ENCODE data around the gene VWA7.
"Not testable (repeated sequence)": the region's sequence is repeated elsewhere in the genome, so short reads cannot be mapped to it uniquely, and the experiment has no call there.

The VWA7 gene

GRCh38 chr6:31819871-31820299 is 42.8 kb upstream of the VWA7 start:
- DNase-seq (ENCODE audit: low spot score) = no peak
- Histone ChIP-seq H3K4me3 (no peak overlapping the region), H3K27ac (peak overlapping the region in 1 of 2 donors; percentile 92)
- no peak for TF ChIP-seq CTCF (IDR thresholded peaks at IDR 0.05)

GRCh38 chr6:31817929-31818511 is 40.9 kb upstream of the VWA7 start:
- Histone ChIP-seq H3K27ac (peak overlapping the region; percentile 69 to 92), H3K4me3 (peak overlapping the region; percentile 68)
- DNase-seq (ENCODE audit: low spot score) = not testable (repeated sequence)

- Histone ChIP-seq H3K4me3 (peak overlapping the region; percentile 68), H3K27ac (peak overlapping the region; percentile 69 to 92)
- not testable (repeated sequence) for DNase-seq (ENCODE audit: low spot score)
These were observed 40.2 kb upstream of the VWA7 start for GRCh38 chr6:31817133-31817928.

- no peak for TF ChIP-seq CTCF (IDR thresholded peaks at IDR 0.05)
- peak; percentile 98 for DNase-seq (ENCODE audit: low spot score)
- peak within 1 kb of the TSS; percentile 71 for H3K4me3 ChIP-seq
- peak within 1 kb of the TSS; percentile 97 to 100 for H3K27ac ChIP-seq
These were observed 38.1 kb upstream of the VWA7 start, which contains the start of the genes HSPA1A and HSPA1L for GRCh38 chr6:31815025-31815838. Gene HSPA1A, plus strand, starts transcription at chr6:31815543. Its CDS starts 214 bp downstream, at chr6:31815757. Gene HSPA1L, minus strand, starts transcription at chr6:31815283. Its CDS starts 3,311 bp downstream, at chr6:31811972.

- peak; percentile 98 for DNase-seq (ENCODE audit: low spot score)
- Histone ChIP-seq H3K4me3 (peak overlapping the region; percentile 71), H3K27ac (peak overlapping the region; percentile 97 to 100)
- TF ChIP-seq CTCF (IDR thresholded peaks at IDR 0.05) = no peak
These were observed 37.5 kb upstream of the VWA7 start for GRCh38 chr6:31814677-31815024.

GRCh38 chr6:31813465-31813849 is 36.3 kb upstream of the VWA7 start:
- no peak for TF ChIP-seq CTCF (IDR thresholded peaks at IDR 0.05)
- DNase-seq (ENCODE audit: low spot score) = no peak
- Histone ChIP-seq H3K4me3 (peak overlapping the region; percentile 71), H3K27ac (peak overlapping the region; percentile 97 to 100)

GRCh38 chr6:31811645-31812044 is 34.5 kb upstream of the VWA7 start:
- no peak for DNase-seq (ENCODE audit: low spot score)
- Histone ChIP-seq H3K27ac (no peak overlapping the region), H3K4me3 (no peak overlapping the region)
- no peak for TF ChIP-seq CTCF (IDR thresholded peaks at IDR 0.05)

- not testable (repeated sequence) for H3K4me3 ChIP-seq; DNase-seq (ENCODE audit: low spot score); H3K27ac ChIP-seq
These were observed 31.5 kb upstream of the VWA7 start for GRCh38 chr6:31808599-31808998.

Data from coronary artery (tissue), 2 donors.